ENCODE data around the gene GLIS1. TPM values are rescaled to one million over a fixed set of nuclear protein-coding genes. Genes with fewer than 3 reads are reported as not detected.

GLIS1 gene
- total and polyA plus RNA-seq, 4 donors: 0.19 to 1.8 (median 0.65) TPM

GRCh38 chr1:53677486-53677885 is 61.5 kb downstream of the GLIS1 start:
- Histone ChIP-seq H3K9me3 (ENCODE audit: control insufficient read depth, low read length) (no peaks in the 10 kb centered on the region), H3K4me1 (ENCODE audit: control insufficient read depth in 1 of 2, insufficient read depth in 2 of 2, low read length in 2 of 2) (no peaks in the 10 kb centered on the region), H3K36me3 (ENCODE audit: control insufficient read depth in 1 of 2, insufficient read depth in 2 of 2, low read length in 1 of 2) (no peaks in the 10 kb centered on the region), H3K27ac (ENCODE audit: low read depth in 1 of 2, low read length in 2 of 2) (no peak overlapping the region), H3K27me3 (ENCODE audit: control insufficient read depth in 1 of 2, insufficient read depth in 2 of 2, low read length in 1 of 2) (no peaks in the 10 kb centered on the region), H3K4me3 (ENCODE audit: low read length in 2 of 2) (no peak overlapping the region)
- WGBS, 2 donors: 96 to 97% methylated on average over 15 of the region's 15 CpGs
- intact Hi-C loops (cut with DNase I): no loop called here
- ATAC-seq (ENCODE audit: low FRiP score): no peak
- DNase-seq: no peak

- ATAC-seq (ENCODE audit: low FRiP score): no peak
- Histone ChIP-seq H3K9me3 (ENCODE audit: control insufficient read depth, low read length) (no peaks in the 10 kb centered on the region), H3K36me3 (ENCODE audit: control insufficient read depth in 1 of 2, insufficient read depth in 2 of 2, low read length in 1 of 2) (no peaks in the 10 kb centered on the region), H3K27ac (ENCODE audit: low read depth in 1 of 2, low read length in 2 of 2) (no peak overlapping the region), H3K4me3 (ENCODE audit: low read length in 2 of 2) (no peak overlapping the region), H3K4me1 (ENCODE audit: control insufficient read depth in 1 of 2, insufficient read depth in 2 of 2, low read length in 2 of 2) (no peaks in the 10 kb centered on the region), H3K27me3 (ENCODE audit: control insufficient read depth in 1 of 2, insufficient read depth in 2 of 2, low read length in 1 of 2) (no peaks in the 10 kb centered on the region)
- WGBS, 2 donors: 93 to 94% methylated on average over 9 of the region's 9 CpGs
- peak in 1 of 2 donors; percentile 24 for DNase-seq
- intact Hi-C loops (cut with DNase I): no loop called here
Measured at GRCh38 chr1:53672785-53673184, 66.2 kb downstream of the GLIS1 start.

- H3K27me3 ChIP-seq (ENCODE audit: control insufficient read depth in 1 of 2, insufficient read depth in 2 of 2, low read length in 1 of 2): no peaks in the 10 kb centered on the region
- DNase-seq (peak in 1 of 2 donors; percentile 4), ATAC-seq (ENCODE audit: low FRiP score) (no peak)
- no peaks in the 10 kb centered on the region for H3K4me1 ChIP-seq (ENCODE audit: control insufficient read depth in 1 of 2, insufficient read depth in 2 of 2, low read length in 2 of 2)
- intact Hi-C loops (cut with DNase I): no loop called here
- no peaks in the 10 kb centered on the region for H3K36me3 ChIP-seq (ENCODE audit: control insufficient read depth in 1 of 2, insufficient read depth in 2 of 2, low read length in 1 of 2)
- H3K4me3 ChIP-seq (ENCODE audit: low read length in 2 of 2): no peak overlapping the region
- H3K27ac ChIP-seq (ENCODE audit: low read depth in 1 of 2, low read length in 2 of 2): no peak overlapping the region
- no peaks in the 10 kb centered on the region for H3K9me3 ChIP-seq (ENCODE audit: control insufficient read depth, low read length)
- 84 to 89% methylated on average over 5 of the region's 5 CpGs for WGBS, 2 donors
Measured at GRCh38 chr1:53672243-53672642, 66.7 kb downstream of the GLIS1 start.

- intact Hi-C loops (cut with DNase I): no loop called here
- Histone ChIP-seq H3K27ac (ENCODE audit: low read depth in 1 of 2, low read length in 2 of 2) (no peak overlapping the region), H3K36me3 (ENCODE audit: control insufficient read depth in 1 of 2, insufficient read depth in 2 of 2, low read length in 1 of 2) (no peaks in the 10 kb centered on the region), H3K9me3 (ENCODE audit: control insufficient read depth, low read length) (no peaks in the 10 kb centered on the region), H3K4me3 (ENCODE audit: low read length in 2 of 2) (no peak overlapping the region), H3K27me3 (ENCODE audit: control insufficient read depth in 1 of 2, insufficient read depth in 2 of 2, low read length in 1 of 2) (no peaks in the 10 kb centered on the region), H3K4me1 (ENCODE audit: control insufficient read depth in 1 of 2, insufficient read depth in 2 of 2, low read length in 2 of 2) (no peaks in the 10 kb centered on the region)
- peak in 1 of 2 donors; percentile 48 for DNase-seq
- 33 to 34% methylated on average over 3 of the region's 3 CpGs for WGBS, 2 donors
- ATAC-seq (ENCODE audit: low FRiP score): no peak
Measured at GRCh38 chr1:53669621-53670191, 69.3 kb downstream of the GLIS1 start.

- Histone ChIP-seq H3K36me3 (ENCODE audit: control insufficient read depth in 1 of 2, insufficient read depth in 2 of 2, low read length in 1 of 2) (no peaks in the 10 kb centered on the region), H3K9me3 (ENCODE audit: control insufficient read depth, low read length) (no peaks in the 10 kb centered on the region), H3K27me3 (ENCODE audit: control insufficient read depth in 1 of 2, insufficient read depth in 2 of 2, low read length in 1 of 2) (no peaks in the 10 kb centered on the region), H3K27ac (ENCODE audit: low read depth in 1 of 2, low read length in 2 of 2) (no peak overlapping the region), H3K4me1 (ENCODE audit: control insufficient read depth in 1 of 2, insufficient read depth in 2 of 2, low read length in 2 of 2) (no peaks in the 10 kb centered on the region), H3K4me3 (ENCODE audit: low read length in 2 of 2) (no peak overlapping the region)
- ATAC-seq (ENCODE audit: low FRiP score): no peak
- WGBS, 2 donors: 84 to 86% methylated on average over 1 of the region's 1 CpG
- no peak for DNase-seq
- intact Hi-C loops (cut with DNase I): no loop called here
Measured at GRCh38 chr1:53666566-53666965, 72.4 kb downstream of the GLIS1 start.

GRCh38 chr1:53665996-53666395 is 73.0 kb downstream of the GLIS1 start:
- Histone ChIP-seq H3K27ac (ENCODE audit: low read depth in 1 of 2, low read length in 2 of 2) (no peak overlapping the region), H3K4me1 (ENCODE audit: control insufficient read depth in 1 of 2, insufficient read depth in 2 of 2, low read length in 2 of 2) (no peaks in the 10 kb centered on the region), H3K36me3 (ENCODE audit: control insufficient read depth in 1 of 2, insufficient read depth in 2 of 2, low read length in 1 of 2) (no peaks in the 10 kb centered on the region), H3K9me3 (ENCODE audit: control insufficient read depth, low read length) (no peaks in the 10 kb centered on the region), H3K4me3 (ENCODE audit: low read length in 2 of 2) (no peak overlapping the region), H3K27me3 (ENCODE audit: control insufficient read depth in 1 of 2, insufficient read depth in 2 of 2, low read length in 1 of 2) (no peaks in the 10 kb centered on the region)
- 58 to 63% methylated on average over 2 of the region's 2 CpGs for WGBS, 2 donors
- peak in 1 of 2 donors; percentile 13 for DNase-seq
- no peak for ATAC-seq (ENCODE audit: low FRiP score)
- intact Hi-C loops (cut with DNase I): no loop called here

GRCh38 chr1:53663529-53664300 is 75.2 kb downstream of the GLIS1 start:
- no peak for ATAC-seq (ENCODE audit: low FRiP score)
- no peaks in the 10 kb centered on the region for H3K9me3 ChIP-seq (ENCODE audit: control insufficient read depth, low read length)
- H3K27ac ChIP-seq (ENCODE audit: low read depth in 1 of 2, low read length in 2 of 2): no peak overlapping the region
- H3K4me1 ChIP-seq (ENCODE audit: control insufficient read depth in 1 of 2, insufficient read depth in 2 of 2, low read length in 2 of 2): no peaks in the 10 kb centered on the region
- no peak overlapping the region for H3K4me3 ChIP-seq (ENCODE audit: low read length in 2 of 2)
- WGBS, 2 donors: 57 to 59% methylated on average over 15 of the region's 15 CpGs
- intact Hi-C loops (cut with DNase I): no loop called here
- H3K36me3 ChIP-seq (ENCODE audit: control insufficient read depth in 1 of 2, insufficient read depth in 2 of 2, low read length in 1 of 2): no peaks in the 10 kb centered on the region
- DNase-seq: peak in 1 of 2 donors; percentile 20
- H3K27me3 ChIP-seq (ENCODE audit: control insufficient read depth in 1 of 2, insufficient read depth in 2 of 2, low read length in 1 of 2): no peaks in the 10 kb centered on the region

GRCh38 chr1:53662951-53663350 is 76.0 kb downstream of the GLIS1 start:
- ATAC-seq (ENCODE audit: low FRiP score): no peak
- 90% methylated on average over 3 of the region's 3 CpGs for WGBS, 2 donors
- H3K27ac ChIP-seq (ENCODE audit: low read depth in 1 of 2, low read length in 2 of 2): no peak overlapping the region
- no peaks in the 10 kb centered on the region for H3K36me3 ChIP-seq (ENCODE audit: control insufficient read depth in 1 of 2, insufficient read depth in 2 of 2, low read length in 1 of 2)
- intact Hi-C loops (cut with DNase I): no loop called here
- H3K27me3 ChIP-seq (ENCODE audit: control insufficient read depth in 1 of 2, insufficient read depth in 2 of 2, low read length in 1 of 2): no peaks in the 10 kb centered on the region
- H3K9me3 ChIP-seq (ENCODE audit: control insufficient read depth, low read length): no peaks in the 10 kb centered on the region
- no peak overlapping the region for H3K4me3 ChIP-seq (ENCODE audit: low read length in 2 of 2)
- DNase-seq: peak in 1 of 2 donors; percentile 17
- H3K4me1 ChIP-seq (ENCODE audit: control insufficient read depth in 1 of 2, insufficient read depth in 2 of 2, low read length in 2 of 2): no peaks in the 10 kb centered on the region

GRCh38 chr1:53662169-53662568 is 76.8 kb downstream of the GLIS1 start:
- WGBS, 2 donors: 87 to 95% methylated on average over 11 of the region's 11 CpGs
- H3K27ac ChIP-seq (ENCODE audit: low read depth in 1 of 2, low read length in 2 of 2): no peak overlapping the region
- no peak overlapping the region for H3K4me3 ChIP-seq (ENCODE audit: low read length in 2 of 2)
- intact Hi-C loops (cut with DNase I): no loop called here
- ATAC-seq (ENCODE audit: low FRiP score): no peak
- H3K9me3 ChIP-seq (ENCODE audit: control insufficient read depth, low read length): no peaks in the 10 kb centered on the region
- H3K4me1 ChIP-seq (ENCODE audit: control insufficient read depth in 1 of 2, insufficient read depth in 2 of 2, low read length in 2 of 2): no peaks in the 10 kb centered on the region
- H3K27me3 ChIP-seq (ENCODE audit: control insufficient read depth in 1 of 2, insufficient read depth in 2 of 2, low read length in 1 of 2): no peaks in the 10 kb centered on the region
- no peak for DNase-seq
- no peaks in the 10 kb centered on the region for H3K36me3 ChIP-seq (ENCODE audit: control insufficient read depth in 1 of 2, insufficient read depth in 2 of 2, low read length in 1 of 2)
